GM19099 (cell line): ENCODE data around the gene TAF9B.

ENCODE experiments used
- POLR2A ChIP-seq: IDR thresholded peaks from 3 replicates; pipeline ENCODE4 v1.6.1; 2011; ENCODE audit warnings: low read depth; ENCODE audit not compliant: insufficient read length; ENCODE audit errors: extremely low read depth

TAF9B gene

GRCh38 chrX:78116766-78117165 lies 22.7 kb downstream of the TAF9B start:
- TF ChIP-seq POLR2A: no peak

- no peak for TF ChIP-seq POLR2A
These were observed 23.1 kb downstream of the TAF9B start for GRCh38 chrX:78116365-78116764.

- no peak for TF ChIP-seq POLR2A
These were observed 28.1 kb downstream of the TAF9B start for GRCh38 chrX:78111140-78111931.

DNA sequence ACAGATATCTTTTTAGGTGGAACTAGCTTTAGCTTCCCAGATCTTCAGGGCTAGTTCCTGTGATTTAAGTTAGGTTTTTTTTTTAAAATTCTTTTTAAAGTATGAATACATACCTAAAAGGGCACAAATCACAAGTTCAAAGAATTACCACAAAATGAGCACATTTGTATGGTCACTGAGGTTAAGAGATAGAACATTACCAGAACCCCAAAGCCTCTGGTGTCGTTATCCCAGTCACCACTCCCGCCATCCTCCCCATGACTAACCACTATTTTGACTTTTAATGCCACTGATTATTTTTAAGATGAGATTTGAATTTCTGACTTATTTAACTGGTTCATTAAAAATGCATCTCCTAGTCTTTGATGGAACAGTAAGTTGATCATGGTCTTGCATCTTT lies 30.0 kb downstream of the TAF9B start:
- no peak for TF ChIP-seq POLR2A

- TF ChIP-seq POLR2A: no peak
These were observed 32.8 kb downstream of the TAF9B start for GRCh38 chrX:78106651-78106986.

- TF ChIP-seq POLR2A: no peak
These were observed 33.4 kb downstream of the TAF9B start for GRCh38 chrX:78105944-78106650.

DNA sequence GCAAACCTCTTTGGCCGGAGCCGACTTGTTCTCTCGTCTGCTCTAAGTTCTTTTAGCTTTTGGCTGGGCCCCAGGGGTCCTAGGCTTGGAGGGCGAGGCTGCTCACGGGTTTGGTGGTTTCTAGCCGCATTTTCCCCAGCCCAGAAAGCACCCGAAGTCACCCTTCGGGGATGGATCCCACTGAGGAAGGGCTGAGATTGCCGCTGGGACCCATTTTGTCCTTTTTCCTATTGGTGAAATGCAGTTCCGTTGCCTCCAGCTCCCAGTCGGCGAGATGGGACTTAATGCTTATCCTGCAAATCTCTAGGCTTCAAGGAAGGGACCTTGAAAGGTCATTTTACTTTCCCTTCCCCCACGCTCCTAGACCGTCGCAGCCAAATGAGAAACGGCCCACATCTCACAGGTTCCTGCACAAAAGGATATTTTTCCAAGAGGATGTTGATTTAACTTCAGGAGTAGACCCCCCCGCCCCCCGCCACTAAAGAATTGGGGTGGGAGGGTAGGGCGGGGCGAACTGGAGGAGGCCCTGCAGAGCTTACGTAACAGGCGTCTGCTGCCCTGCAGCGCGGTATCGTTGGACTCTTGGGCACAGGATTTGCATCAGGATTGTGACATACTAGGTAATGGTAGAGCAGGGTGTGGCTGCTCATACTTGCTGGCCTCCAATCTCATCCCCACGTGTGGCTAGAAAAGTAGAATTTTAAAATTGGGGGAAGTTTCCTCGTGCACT lies 34.8 kb downstream of the TAF9B start:
- no peak for TF ChIP-seq POLR2A

DNA sequence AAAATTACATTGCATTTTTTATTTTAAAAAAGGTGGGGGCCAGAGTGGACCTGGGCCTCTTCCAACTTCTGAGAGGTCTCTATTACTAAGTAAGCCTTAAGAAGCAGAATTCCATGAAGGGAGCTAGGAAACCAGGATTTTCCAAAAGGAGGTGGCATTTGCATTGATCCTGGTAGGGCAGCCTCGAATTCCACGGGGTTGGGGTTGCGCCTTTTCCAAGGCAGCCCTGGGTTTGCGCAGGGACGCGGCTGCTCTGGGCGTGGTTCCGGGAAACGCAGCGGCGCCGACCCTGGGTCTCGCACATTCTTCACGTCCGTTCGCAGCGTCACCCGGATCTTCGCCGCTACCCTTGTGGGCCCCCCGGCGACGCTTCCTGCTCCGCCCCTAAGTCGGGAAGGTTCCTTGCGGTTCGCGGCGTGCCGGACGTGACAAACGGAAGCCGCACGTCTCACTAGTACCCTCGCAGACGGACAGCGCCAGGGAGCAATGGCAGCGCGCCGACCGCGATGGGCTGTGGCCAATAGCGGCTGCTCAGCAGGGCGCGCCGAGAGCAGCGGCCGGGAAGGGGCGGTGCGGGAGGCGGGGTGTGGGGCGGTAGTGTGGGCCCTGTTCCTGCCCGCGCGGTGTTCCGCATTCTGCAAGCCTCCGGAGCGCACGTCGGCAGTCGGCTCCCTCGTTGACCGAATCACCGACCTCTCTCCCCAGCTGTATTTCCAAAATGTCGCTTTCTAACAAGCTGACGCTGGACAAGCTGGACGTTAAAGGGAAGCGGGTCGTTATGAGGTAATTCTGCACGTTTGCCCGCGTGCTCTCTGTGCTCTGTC lies 35.6 kb downstream of the TAF9B start, which contains the start of gene PGK1:
Gene PGK1 (plus strand): TSS at position 626 of the 824 bp plus-strand sequence. CDS start 93 bp downstream, at position 719.
- peak; percentile 90 for TF ChIP-seq POLR2A

- no peak for TF ChIP-seq POLR2A
These were observed 36.3 kb downstream of the TAF9B start for GRCh38 chrX:78103001-78103622.

DNA sequence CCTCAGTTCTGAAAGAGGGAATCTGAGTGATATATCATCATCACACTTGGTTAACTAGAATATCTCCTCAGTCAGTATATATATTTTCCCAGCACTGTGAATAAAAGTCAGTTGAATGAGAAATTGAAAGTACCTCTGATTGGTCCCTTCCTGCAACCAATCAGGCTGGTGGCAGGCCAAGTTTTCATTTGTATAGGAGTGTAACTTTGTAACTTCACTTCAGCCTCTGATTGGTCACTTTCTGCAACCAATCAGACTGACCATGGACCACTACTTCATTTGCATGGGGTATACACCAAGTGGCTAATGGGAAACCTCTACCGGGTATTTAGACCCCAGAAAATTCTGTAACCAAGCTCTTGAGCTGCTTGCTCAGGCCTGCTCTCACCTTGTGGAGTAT lies 37.4 kb downstream of the TAF9B start:
- no peak for TF ChIP-seq POLR2A

GRCh38 chrX:78098108-78098507 lies 41.3 kb downstream of the TAF9B start:
- no peak for TF ChIP-seq POLR2A

DNA sequence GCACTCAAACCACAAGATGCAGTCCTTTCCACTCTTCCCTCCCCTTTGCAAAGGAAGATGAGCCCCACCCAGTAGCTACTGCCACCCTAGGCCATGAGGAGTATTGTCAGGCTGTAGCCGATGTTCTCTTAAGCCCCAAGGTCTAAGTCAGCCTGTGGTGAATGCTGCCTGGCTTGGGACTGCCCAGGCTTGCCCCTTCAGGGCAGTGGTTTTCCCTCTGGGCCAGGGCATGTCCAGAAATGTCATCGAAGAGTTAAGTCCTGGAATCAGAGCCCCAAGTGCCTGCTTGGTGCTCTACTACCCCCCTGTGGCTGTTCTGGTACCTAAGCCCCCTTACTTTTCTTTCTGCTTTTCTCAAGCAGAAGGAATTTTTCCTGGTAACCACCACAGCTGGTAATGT lies 47.2 kb downstream of the TAF9B start:
- TF ChIP-seq POLR2A: no peak
